ENCODE measurements around the gene NWD2. TPM values are rescaled to one million over a fixed set of nuclear protein-coding genes. Genes with fewer than 3 reads are reported as not detected.

The NWD2 gene
- total and polyA plus RNA-seq, 12 donors = under 0.01 to 0.91 (median 0.04) TPM; not detected in 4

GRCh38 chr4:37383579-37384229 is 139.2 kb downstream of the NWD2 start:
- DNase-seq = peak in 6 of 7 donors; percentile 10 to 37 (median 23)
- TF ChIP-seq POLR2A (IDR thresholded peaks at IDR 0.05) (no peak), CTCF (IDR thresholded peaks at IDR 0.05) (peak; percentile 43 to 66 (median 58))
- no peaks in the 10 kb centered on the region for H3K36me3 ChIP-seq (replicated peaks in 1 of 2)

GRCh38 chr4:37385424-37385823 is 140.9 kb downstream of the NWD2 start:
- Histone ChIP-seq H3K4me3 (no peak overlapping the region), H3K4me1 (replicated peaks in 1 of 2) (no peaks in the 10 kb centered on the region), H3K27ac (no peak overlapping the region), H3K36me3 (replicated peaks in 1 of 2) (no peaks in the 10 kb centered on the region), H3K27me3 (no peaks in the 10 kb centered on the region), H3K9me3 (replicated peaks in 1 of 3) (no peaks in the 10 kb centered on the region)
- TF ChIP-seq POLR2A (IDR thresholded peaks at IDR 0.05) = no peak
- no peak for TF ChIP-seq CTCF (IDR thresholded peaks at IDR 0.05)
- DNase-seq = no peak
- intact Hi-C loops (cut with DNase I) = no loop called here
- WGBS, 4 donors = 68 to 72% (median 70%) methylated on average over 2 of the region's 2 CpGs

More at GRCh38 chr4:37383579-37384229, 139.2 kb downstream of the NWD2 start:
- Histone ChIP-seq H3K4me1 (replicated peaks in 1 of 2) (no peaks in the 10 kb centered on the region), H3K27ac (no peak overlapping the region), H3K27me3 (no peaks in the 10 kb centered on the region), H3K9me3 (replicated peaks in 1 of 3) (no peaks in the 10 kb centered on the region), H3K4me3 (no peak overlapping the region)
- 30 to 36% (median 32%) methylated on average over 7 of the region's 7 CpGs for WGBS, 4 donors
- intact Hi-C loops (cut with DNase I) = no loop called here

DNA sequence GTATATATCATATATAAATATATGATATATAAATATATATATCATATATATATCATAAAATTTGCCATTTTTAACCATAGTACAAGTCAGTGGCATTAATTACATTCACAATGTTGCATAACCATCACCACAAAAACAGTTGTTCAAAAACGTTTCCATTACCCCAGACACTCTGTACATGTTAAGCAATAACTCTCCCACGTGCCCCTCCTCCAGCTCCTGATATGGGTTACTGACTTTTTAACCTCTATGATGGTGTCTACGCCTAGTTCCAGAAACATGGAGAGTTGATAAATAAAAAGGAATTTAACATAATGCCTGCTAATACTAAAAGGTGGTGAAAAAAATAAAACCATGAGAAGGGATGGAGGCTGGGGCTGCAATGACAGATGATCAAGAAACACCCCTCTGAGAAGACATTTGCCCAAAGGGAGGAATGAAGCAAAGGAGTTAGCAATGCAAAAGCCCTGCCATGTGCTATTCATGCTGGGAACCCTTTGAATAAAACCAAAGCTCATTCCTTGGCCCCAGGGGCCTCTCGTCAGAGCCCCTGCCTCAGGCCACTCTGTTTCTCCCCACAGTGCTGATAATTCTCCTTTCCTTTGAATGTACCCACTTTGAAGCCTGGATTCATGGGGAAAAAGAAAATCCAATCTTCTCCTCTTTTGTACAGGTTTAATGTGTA is 144.3 kb downstream of the NWD2 start:
- Histone ChIP-seq H3K4me3 (no peak overlapping the region), H3K36me3 (replicated peaks in 1 of 2) (no peaks in the 10 kb centered on the region), H3K27me3 (no peaks in the 10 kb centered on the region), H3K27ac (no peak overlapping the region), H3K4me1 (replicated peaks in 1 of 2) (no peaks in the 10 kb centered on the region), H3K9me3 (replicated peaks in 1 of 3) (no peaks in the 10 kb centered on the region)
- intact Hi-C loops (cut with DNase I) = no loop called here
- TF ChIP-seq POLR2A (IDR thresholded peaks at IDR 0.05) (no peak), CTCF (IDR thresholded peaks at IDR 0.05) (no peak)
- peak in 1 of 7 donors; percentile 4 for DNase-seq
- 42 to 56% (median 45%) methylated on average over 4 of the region's 4 CpGs for WGBS, 4 donors

GRCh38 chr4:37389366-37389765 is 144.8 kb downstream of the NWD2 start:
- intact Hi-C loops (cut with DNase I) = no loop called here

More at GRCh38 chr4:37389366-37389765, 144.8 kb downstream of the NWD2 start:
- no peak overlapping the region for H3K4me3 ChIP-seq
- WGBS, 4 donors = 66 to 68% (median 68%) methylated on average over 7 of the region's 7 CpGs
- no peaks in the 10 kb centered on the region for H3K4me1 ChIP-seq (replicated peaks in 1 of 2)
- no peak for TF ChIP-seq POLR2A (IDR thresholded peaks at IDR 0.05)
- TF ChIP-seq CTCF (IDR thresholded peaks at IDR 0.05) = no peak
- H3K27me3 ChIP-seq = no peaks in the 10 kb centered on the region
- no peak for DNase-seq
- no peaks in the 10 kb centered on the region for H3K9me3 ChIP-seq (replicated peaks in 1 of 3)
- no peak overlapping the region for H3K27ac ChIP-seq
- H3K36me3 ChIP-seq (replicated peaks in 1 of 2) = no peaks in the 10 kb centered on the region

All from adrenal gland (tissue), 12 donors.